HL-60 (cell line): ENCODE data around the gene LRP1B.

Source experiments
- DNase-seq, 2 experiments: peaks; one replicate each; pipeline ENCODE4 v3.0.0-alpha.2; 2010 to 2020; ENCODE audit warnings: low read depth in 1 of 2, low spot score in 1 of 2
- H3K27ac ChIP-seq: fragments of 250-450 bp; sonication (Bioruptor Pico); replicated peaks from 2 replicates; pipeline ENCODE4 v1.5.1; 2020; ENCODE audit warnings: mild to moderate bottlenecking, moderate library complexity
- H3K27me3 ChIP-seq: fragments of 250-450 bp; sonication (Bioruptor Pico); 2 replicates; pipeline ENCODE4 v1.5.1; 2021; ENCODE audit warnings: mild to moderate bottlenecking, moderate library complexity; ENCODE audit not compliant: insufficient read depth, poor library complexity, severe bottlenecking
- H3K4me3 ChIP-seq: replicated peaks from 2 replicates; pipeline ENCODE4 v1.5.1; 2011; ENCODE audit warnings: mild to moderate bottlenecking, control low read depth, low read length; ENCODE audit not compliant: insufficient read depth
- CTCF ChIP-seq: IDR thresholded peaks from one replicate; pipeline ENCODE4 v1.5.1; 2011; ENCODE audit warnings: low read length, control low read depth, inconsistent platforms; ENCODE audit not compliant: insufficient read depth
- GABPA ChIP-seq: IDR thresholded peaks from 2 replicates; pipeline ENCODE4 v1.6.1; 2012; ENCODE audit warnings: low read depth
- POLR2AphosphoS5 ChIP-seq: IDR thresholded peaks from 2 replicates; pipeline ENCODE4 v1.6.1; 2012; ENCODE audit warnings: low read depth
- REST ChIP-seq: IDR thresholded peaks from 2 replicates; pipeline ENCODE4 v1.6.1; 2012; ENCODE audit warnings: low read depth; ENCODE audit not compliant: insufficient replicate concordance
- SPI1 ChIP-seq: IDR thresholded peaks from 2 replicates; pipeline ENCODE4 v1.6.1; 2012; ENCODE audit warnings: low read depth, mild to moderate bottlenecking, borderline replicate concordance

LRP1B gene

DNA sequence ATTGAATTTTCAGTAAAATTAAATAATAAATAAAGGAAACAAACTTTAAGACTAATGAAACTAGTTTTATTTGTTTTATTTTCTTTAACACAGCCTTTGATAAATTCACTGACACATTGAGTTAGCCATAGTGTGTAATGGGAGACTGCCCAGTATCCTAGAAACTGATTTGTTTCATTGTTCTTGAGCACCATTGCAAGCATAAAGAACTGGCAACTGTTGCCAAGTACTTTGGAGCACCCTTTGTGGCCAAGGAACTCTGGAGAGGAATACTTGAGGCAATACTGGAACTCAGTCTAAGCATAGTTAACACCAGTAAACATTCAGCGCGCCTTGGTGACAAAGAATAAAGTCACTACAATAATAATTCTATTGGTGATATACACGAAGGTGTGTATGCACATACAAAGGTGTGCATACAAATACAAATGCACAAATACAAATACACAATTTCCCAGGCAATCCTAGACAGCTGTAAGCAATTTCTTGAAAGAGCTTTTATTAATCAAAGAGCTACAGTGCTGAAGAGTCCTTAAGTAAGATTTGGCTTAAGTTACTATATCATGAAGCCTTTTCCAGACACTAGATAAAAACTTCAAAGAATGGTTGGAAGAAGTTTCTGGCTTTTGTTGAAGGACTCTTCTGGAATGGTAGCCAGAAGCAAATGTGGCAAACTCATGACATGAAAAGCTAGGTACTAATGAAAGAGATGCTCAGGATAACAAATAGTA, 1371.2 kb downstream of the LRP1B start:
- DNase-seq, result no peak
- Histone ChIP-seq H3K27me3 (no peaks in the 10 kb centered on the region), H3K4me3 (no peak overlapping the region), H3K27ac (no peak overlapping the region)
- TF ChIP-seq CTCF (no peak), REST (no peak), SPI1 (no peak), POLR2AphosphoS5 (no peak), GABPA (no peak)

DNA sequence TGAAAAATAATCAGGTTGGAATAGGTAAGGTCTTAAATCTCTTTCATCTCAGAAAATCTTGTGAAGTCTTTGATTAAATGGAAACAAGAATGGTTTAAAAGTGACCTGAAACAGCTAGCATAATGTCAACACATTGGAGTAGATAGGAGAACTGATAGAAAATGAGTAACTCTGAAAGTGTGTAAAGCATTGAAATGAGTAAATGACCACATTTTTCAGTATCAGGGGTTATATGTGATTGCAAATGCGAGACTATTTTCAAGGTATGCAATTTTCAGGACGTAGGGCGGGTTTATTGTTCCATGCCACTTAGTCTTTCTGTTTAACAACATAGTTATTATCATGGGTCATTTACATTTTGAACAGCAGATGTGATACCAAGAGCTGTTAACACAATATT, 1383.2 kb downstream of the LRP1B start:
- TF ChIP-seq SPI1, result no peak
- no peak for TF ChIP-seq CTCF
- TF ChIP-seq REST, result no peak
- TF ChIP-seq GABPA, result no peak
- no peaks in the 10 kb centered on the region for H3K27me3 ChIP-seq
- no peak overlapping the region for H3K27ac ChIP-seq
- H3K4me3 ChIP-seq, result no peak overlapping the region
- no peak for DNase-seq

GRCh38 chr2:140747090-140747489, 1383.7 kb downstream of the LRP1B start:
- no peak overlapping the region for H3K27ac ChIP-seq
- DNase-seq, result no peak
- TF ChIP-seq CTCF (no peak), GABPA (no peak), SPI1 (no peak), REST (no peak), POLR2AphosphoS5 (no peak)
- no peak overlapping the region for H3K4me3 ChIP-seq
- no peaks in the 10 kb centered on the region for H3K27me3 ChIP-seq
